ENCODE data around the gene FOXF1.

DNA sequence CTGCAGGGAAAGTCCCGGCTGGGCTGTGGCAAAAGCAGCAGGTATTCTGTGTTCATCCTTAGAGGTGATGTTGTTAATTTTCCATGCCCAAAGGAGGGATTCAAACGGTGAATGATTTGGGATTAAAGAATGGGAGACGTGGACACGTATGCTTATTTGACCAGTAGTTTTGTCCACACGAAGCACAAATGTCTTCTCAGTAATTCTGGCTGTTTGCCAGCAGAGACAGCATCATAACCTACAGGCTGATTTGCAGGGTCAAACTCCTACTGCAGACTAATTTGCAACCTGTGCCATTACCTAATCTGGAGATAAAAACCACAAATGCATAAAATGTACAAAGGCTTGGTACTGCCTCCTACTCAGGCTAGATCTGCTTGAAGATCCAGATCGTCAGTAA, 30.6 kb downstream of the FOXF1 start:
- TF ChIP-seq, protein P1, sequence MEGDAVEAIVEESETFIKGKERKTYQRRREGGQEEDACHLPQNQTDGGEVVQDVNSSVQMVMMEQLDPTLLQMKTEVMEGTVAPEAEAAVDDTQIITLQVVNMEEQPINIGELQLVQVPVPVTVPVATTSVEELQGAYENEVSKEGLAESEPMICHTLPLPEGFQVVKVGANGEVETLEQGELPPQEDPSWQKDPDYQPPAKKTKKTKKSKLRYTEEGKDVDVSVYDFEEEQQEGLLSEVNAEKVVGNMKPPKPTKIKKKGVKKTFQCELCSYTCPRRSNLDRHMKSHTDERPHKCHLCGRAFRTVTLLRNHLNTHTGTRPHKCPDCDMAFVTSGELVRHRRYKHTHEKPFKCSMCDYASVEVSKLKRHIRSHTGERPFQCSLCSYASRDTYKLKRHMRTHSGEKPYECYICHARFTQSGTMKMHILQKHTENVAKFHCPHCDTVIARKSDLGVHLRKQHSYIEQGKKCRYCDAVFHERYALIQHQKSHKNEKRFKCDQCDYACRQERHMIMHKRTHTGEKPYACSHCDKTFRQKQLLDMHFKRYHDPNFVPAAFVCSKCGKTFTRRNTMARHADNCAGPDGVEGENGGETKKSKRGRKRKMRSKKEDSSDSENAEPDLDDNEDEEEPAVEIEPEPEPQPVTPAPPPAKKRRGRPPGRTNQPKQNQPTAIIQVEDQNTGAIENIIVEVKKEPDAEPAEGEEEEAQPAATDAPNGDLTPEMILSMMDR (IDR thresholded peaks at IDR 0.05), result no peak
- TF ChIP-seq POLR2A (IDR thresholded peaks at IDR 0.05), result no peak
- no peak for TF ChIP-seq POLR2AphosphoS5 (IDR thresholded peaks at IDR 0.05)
